HG03565 (cell line): ENCODE measurements around the gene FRMD3.

Source experiments
- ATAC-seq: cut with Tn5 transposase; IDR thresholded peaks from one replicate; pipeline ENCODE4 v1.9.1; 2021; ENCODE audit warnings: mild to moderate bottlenecking, moderate library complexity; ENCODE audit not compliant: unreplicated experiment

FRMD3 gene

GRCh38 chr9:83245979-83246659 lies 292.1 kb downstream of the FRMD3 start:
- ATAC-seq = no peak

GRCh38 chr9:83242066-83242465 lies 296.1 kb downstream of the FRMD3 start:
- no peak for ATAC-seq

- ATAC-seq = no peak
These were observed 297.5 kb downstream of the FRMD3 start for GRCh38 chr9:83240671-83241070.

- ATAC-seq = no peak
These were observed 298.5 kb downstream of the FRMD3 start for GRCh38 chr9:83239747-83240146.

GRCh38 chr9:83238871-83239640 lies 299.1 kb downstream of the FRMD3 start:
- no peak for ATAC-seq

GRCh38 chr9:83236029-83236696 lies 302.0 kb downstream of the FRMD3 start:
- no peak for ATAC-seq

GRCh38 chr9:83235526-83235925 lies 302.7 kb downstream of the FRMD3 start:
- ATAC-seq = no peak

- no peak for ATAC-seq
These were observed 303.7 kb downstream of the FRMD3 start for GRCh38 chr9:83234541-83234940.

- no peak for ATAC-seq
These were observed 304.6 kb downstream of the FRMD3 start for GRCh38 chr9:83233647-83234046.

GRCh38 chr9:83231039-83231438 lies 307.2 kb downstream of the FRMD3 start:
- no peak for ATAC-seq

- peak; percentile 99 for ATAC-seq
These were observed 317.5 kb downstream of the FRMD3 start for GRCh38 chr9:83220730-83221129.

- ATAC-seq = no peak
These were observed 318.2 kb downstream of the FRMD3 start for GRCh38 chr9:83219924-83220438.

GRCh38 chr9:83219154-83219923 lies 318.9 kb downstream of the FRMD3 start:
- no peak for ATAC-seq

- no peak for ATAC-seq
These were observed 319.6 kb downstream of the FRMD3 start for GRCh38 chr9:83218411-83219090.

GRCh38 chr9:83209188-83209731 lies 328.9 kb downstream of the FRMD3 start:
- ATAC-seq = no peak

GRCh38 chr9:83208065-83208850 lies 329.9 kb downstream of the FRMD3 start:
- ATAC-seq = no peak

- ATAC-seq = no peak
These were observed 334.2 kb downstream of the FRMD3 start for GRCh38 chr9:83204047-83204446.

- ATAC-seq = no peak
These were observed 337.7 kb downstream of the FRMD3 start for GRCh38 chr9:83200531-83200930.

- ATAC-seq = no peak
These were observed 338.4 kb downstream of the FRMD3 start for GRCh38 chr9:83199832-83200231.
